HEK293 (cell line): Measurements from ENCODE around the gene GNB1.

ENCODE experiments used
- ATF2 ChIP-seq: fragments of 450-650 bp; formaldehyde crosslinking; IDR thresholded peaks from 2 replicates; pipeline ENCODE4 v1.5.1; 2016; ENCODE audit warnings: missing biosample characterization, missing genetic modification characterization, low read depth
- CTCF ChIP-seq: fragments of 450-650 bp; formaldehyde crosslinking; IDR thresholded peaks from 2 replicates; pipeline ENCODE4 v1.5.1; 2016; ENCODE audit warnings: missing biosample characterization, missing genetic modification characterization
- HOXC10 ChIP-seq: sonication (generic); formaldehyde crosslinking; IDR thresholded peaks from 2 replicates; pipeline ENCODE4 v1.8.1; 2023; ENCODE audit warnings: mild to moderate bottlenecking, missing genetic modification reagents
- KLF16 ChIP-seq: fragments of 450-650 bp; formaldehyde crosslinking; IDR thresholded peaks from 2 replicates; pipeline ENCODE4 v1.5.1; 2017; ENCODE audit warnings: missing biosample characterization, missing genetic modification characterization
- SP2 ChIP-seq: fragments of 450-650 bp; formaldehyde crosslinking; IDR thresholded peaks from 2 replicates; pipeline ENCODE4 v1.5.1; 2016; ENCODE audit warnings: missing biosample characterization, missing genetic modification characterization
- TCF7L2 ChIP-seq: IDR thresholded peaks from 2 replicates; pipeline ENCODE4 v1.6.1; 2011; ENCODE audit warnings: low read depth, mild to moderate bottlenecking, inconsistent platforms, low read length, moderate library complexity, borderline replicate concordance
- ZBTB20 ChIP-seq: fragments of 450-650 bp; formaldehyde crosslinking; IDR thresholded peaks from 2 replicates; pipeline ENCODE4 v1.5.1; 2016; ENCODE audit warnings: missing biosample characterization, missing genetic modification characterization
- ZBTB26 ChIP-seq: fragments of 450-650 bp; formaldehyde crosslinking; optimal IDR thresholded peaks from 2 replicates; pipeline ENCODE3; 2016; ENCODE audit warnings: missing biosample characterization, mild to moderate bottlenecking, missing genetic modification characterization
- ZBTB7A ChIP-seq: fragments of 450-650 bp; formaldehyde crosslinking; IDR thresholded peaks from 2 replicates; pipeline ENCODE4 v1.5.1; 2016; ENCODE audit warnings: low read depth, missing biosample characterization, missing genetic modification characterization
- ZNF23 ChIP-seq: fragments of 450-650 bp; formaldehyde crosslinking; IDR thresholded peaks from 2 replicates; pipeline ENCODE4 v1.5.1; 2016; ENCODE audit warnings: missing biosample characterization, missing genetic modification characterization, borderline replicate concordance
- ZNF37A ChIP-seq: fragments of 450-650 bp; IDR thresholded peaks from 2 replicates; pipeline ENCODE4 v1.5.1; 2018; ENCODE audit warnings: missing biosample characterization, missing genetic modification characterization
- ZNF600 ChIP-seq: fragments of 450-650 bp; formaldehyde crosslinking; IDR thresholded peaks from 2 replicates; pipeline ENCODE4 v1.5.1; 2016; ENCODE audit warnings: missing biosample characterization, missing genetic modification characterization
- ZNF768 ChIP-seq: fragments of 450-650 bp; formaldehyde crosslinking; IDR thresholded peaks from 2 replicates; pipeline ENCODE4 v1.5.1; 2018; ENCODE audit warnings: missing biosample characterization, mild to moderate bottlenecking, missing genetic modification characterization
- ZSCAN16 ChIP-seq: fragments of 450-650 bp; formaldehyde crosslinking; IDR thresholded peaks from 2 replicates; pipeline ENCODE4 v1.5.1; 2016; ENCODE audit warnings: missing biosample characterization, missing genetic modification characterization

GRCh38 chr1:1889847-1890505, 911 bp downstream of the GNB1 start:
- TF ChIP-seq ZBTB20 (tag by site-specific recombination): peak; percentile 93
- no peak for TF ChIP-seq CTCF (tag by site-specific recombination)
- peak; percentile 94 for TF ChIP-seq ZBTB26 (tag by site-specific recombination)
- TF ChIP-seq SP2 (tag by site-specific recombination): no peak
- no peak for TF ChIP-seq ZNF37A (tag by site-specific recombination)
- no peak for TF ChIP-seq HOXC10 (CRISPR knock-in tag)
- TF ChIP-seq ZSCAN16 (tag by site-specific recombination): no peak
- no peak for TF ChIP-seq ZNF768 (tag by site-specific recombination)
- no peak for TF ChIP-seq ATF2 (tag by site-specific recombination)
- peak; percentile 40; the same call in 1 of the 2 replicates for TF ChIP-seq KLF16 (tag by site-specific recombination)
- TF ChIP-seq TCF7L2: 0 out of 2 replicates have a peak, but pooled peaks have one; percentile 30
- TF ChIP-seq ZNF23: no peak
- TF ChIP-seq ZNF600 (tag by site-specific recombination): no peak
- TF ChIP-seq ZBTB7A (tag by site-specific recombination): no peak; the same call in 1 of the 2 replicates
